SK-N-SH (cell line): ENCODE measurements around the gene TMCC2. TPM values are rescaled to one million over a fixed set of nuclear protein-coding genes. Genes with fewer than 3 reads are reported as not detected.

Experiments used
- CTCF ChIA-PET: fragments of 300-600, 350-600 bp; formaldehyde crosslinking; extraction: SDS; loops from one replicate; lab custom pipeline; 2021; lab: Yijun Ruan, JAX
- POLR2A ChIA-PET: fragments of 350-600 bp; sonication (Branson Sonifier 250); formaldehyde crosslinking; extraction: SDS; loops from one replicate; lab custom pipeline; 2020; ENCODE audit warnings: antibody characterized with exemption, inconsistent platforms; lab: Yijun Ruan, JAX
- DNase-seq: peaks from one replicate; pipeline ENCODE4 v3.0.0; 2012
- H2AFZ ChIP-seq: fragments of 200-600 bp; sonication (generic); 2 replicates; pipeline ENCODE4 v1.8.1; 2016; ENCODE audit warnings: antibody characterized with exemption, mild to moderate bottlenecking, low read depth
- H3F3A ChIP-seq: fragments of 200-600 bp; sonication (generic); replicated peaks from 2 replicates; pipeline ENCODE3; 2016; ENCODE audit warnings: antibody characterized with exemption, mild to moderate bottlenecking; ENCODE audit not compliant: insufficient read depth
- H3K27ac ChIP-seq, 2 experiments: fragments of 200-500 bp in 1 of 2; fragments of 200-600 bp in 1 of 2; sonication (Bioruptor generic) in 1 of 2; sonication (generic), shearing (Covaris generic) in 1 of 2; 2 replicates each; pipeline versions ENCODE4 v1.5.1 to v1.6.1; 2014 to 2016; ENCODE audit warnings: low read depth in 2 of 2, inconsistent platforms in 1 of 2, low read length in 1 of 2, mild to moderate bottlenecking in 1 of 2, mixed read lengths in 1 of 2
- H3K27me3 ChIP-seq: fragments of 200-600 bp; sonication (generic), shearing (Covaris generic); 2 replicates; pipeline ENCODE4 v1.6.1; 2016; ENCODE audit warnings: mixed run types; ENCODE audit not compliant: insufficient read depth
- H3K36me3 ChIP-seq, 2 experiments: fragments of 200-500 bp in 1 of 2; fragments of 200-600 bp in 1 of 2; sonication (Bioruptor generic) in 1 of 2; sonication (generic) in 1 of 2; replicated peaks in 1 of 2; 2 replicates each; pipeline versions ENCODE3 to v1.5.1; 2014 to 2016; ENCODE audit warnings: low read length in 1 of 2, mild to moderate bottlenecking in 1 of 2; ENCODE audit not compliant: insufficient read depth in 2 of 2, control insufficient read depth in 1 of 2
- H3K4me1 ChIP-seq, 2 experiments: fragments of 200-500 bp in 1 of 2; fragments of 200-600 bp in 1 of 2; sonication (Bioruptor generic) in 1 of 2; sonication (generic), shearing (Covaris generic) in 1 of 2; 2 replicates each; pipeline versions ENCODE4 v1.5.1 to v1.6.1; 2014 to 2016; ENCODE audit warnings: low read depth in 1 of 2, low read length in 1 of 2, mixed run types in 1 of 2; ENCODE audit not compliant: insufficient read depth in 2 of 2, control insufficient read depth in 1 of 2
- H3K4me2 ChIP-seq: fragments of 200-600 bp; sonication (generic), shearing (Covaris generic); 2 replicates; pipeline ENCODE4 v1.6.1; 2017; ENCODE audit warnings: mixed run types
- H3K4me3 ChIP-seq, 2 experiments: fragments of 200-500 bp in 1 of 2; fragments of 200-600 bp in 1 of 2; sonication (Bioruptor generic) in 1 of 2; sonication (generic), shearing (Covaris generic) in 1 of 2; 2 replicates each; pipeline versions ENCODE4 v1.5.1 to v1.8.1; 2014 to 2016; ENCODE audit warnings: low read depth in 2 of 2, inconsistent platforms in 1 of 2, low read length in 1 of 2, mild to moderate bottlenecking in 1 of 2, mixed read lengths in 1 of 2, moderate library complexity in 1 of 2
- H3K79me2 ChIP-seq: fragments of 200-600 bp; sonication (generic); 2 replicates; pipeline ENCODE4 v1.8.1; 2017; ENCODE audit warnings: mild to moderate bottlenecking; ENCODE audit not compliant: insufficient read depth
- H3K9ac ChIP-seq: fragments of 200-600 bp; sonication (generic); 2 replicates; pipeline ENCODE4 v1.6.1; 2017; ENCODE audit warnings: mixed run types
- H3K9me2 ChIP-seq: fragments of 200-600 bp; sonication (generic); 2 replicates; pipeline ENCODE4 v1.6.1; 2017; ENCODE audit warnings: mixed run types
- H3K9me3 ChIP-seq: fragments of 200-600 bp; sonication (generic); 2 replicates; pipeline ENCODE4 v1.6.1; 2017; ENCODE audit warnings: mixed run types, mild to moderate bottlenecking, moderate library complexity
- H4K20me1 ChIP-seq: fragments of 200-600 bp; sonication (generic); 2 replicates; pipeline ENCODE4 v1.6.1; 2017; ENCODE audit warnings: mild to moderate bottlenecking, mixed run types; ENCODE audit not compliant: insufficient read depth
- EP300 ChIP-seq, 2 experiments: IDR thresholded peaks; 2 replicates each; pipeline versions ENCODE4 v1.4.0 to v1.6.1; 2012; ENCODE audit warnings: borderline replicate concordance in 1 of 2, low read depth in 1 of 2, low read length in 1 of 2
- GATA2 ChIP-seq: sonication (generic); formaldehyde crosslinking; IDR thresholded peaks from 2 replicates; pipeline ENCODE4 v1.5.0; 2020; ENCODE audit warnings: mild to moderate bottlenecking, missing genetic modification reagents
- IRF3 ChIP-seq: fragments of 150-350 bp; IDR thresholded peaks from 2 replicates; pipeline ENCODE4 v1.6.1; 2016; ENCODE audit warnings: mild to moderate bottlenecking, low read depth, low read length
- MAX ChIP-seq: IDR thresholded peaks from 2 replicates; pipeline ENCODE4 v1.4.0; 2012; ENCODE audit warnings: low read depth
- MEF2A ChIP-seq: IDR thresholded peaks from 2 replicates; pipeline ENCODE4 v1.4.0; 2012; ENCODE audit warnings: low read depth, borderline replicate concordance
- MXI1 ChIP-seq: IDR thresholded peaks from 2 replicates; pipeline ENCODE4 v1.6.1; 2012; ENCODE audit warnings: mild to moderate bottlenecking, low read depth, low read length, improper control_type of control experiment
- NFIC ChIP-seq: IDR thresholded peaks from 2 replicates; pipeline ENCODE4 v1.4.0; 2012; ENCODE audit warnings: borderline replicate concordance
- NRF1 ChIP-seq: IDR thresholded peaks from 2 replicates; pipeline ENCODE4 v1.6.1; 2012; ENCODE audit warnings: low read depth, mild to moderate bottlenecking, low read length
- PBX3 ChIP-seq: IDR thresholded peaks from 2 replicates; pipeline ENCODE4; 2012
- POLR2AphosphoS5 ChIP-seq: IDR thresholded peaks from 2 replicates; pipeline ENCODE4 v1.6.1; 2012; ENCODE audit warnings: low read depth, low read length
- RAD21 ChIP-seq: IDR thresholded peaks from 2 replicates; pipeline ENCODE4 v1.6.1; 2012; ENCODE audit warnings: mild to moderate bottlenecking, low read length
- RCOR1 ChIP-seq: fragments of 150-350 bp; IDR thresholded peaks from 2 replicates; pipeline ENCODE4 v1.6.1; 2017; ENCODE audit warnings: antibody characterized with exemption, low read length
- ZBTB33 ChIP-seq: IDR thresholded peaks from 2 replicates; pipeline ENCODE4 v1.4.0; 2012; ENCODE audit warnings: low read depth, borderline replicate concordance
- WGBS: methylation state at CpG from one replicate; pipeline ENCODE4 v1.1.6; 2017; ENCODE audit warnings: low lambda C conversion rate; 5-methylcytosine and 5-hydroxymethylcytosine counted together
- polyA plus RNA-seq, 3 experiments: library from polyadenylated mRNA; depleted of rRNA; stranded (reverse); fragments of >200 nt; gene quantifications; 2 replicates each; pipeline ENCODE4 v1.2.3, GENCODE V29; 2012

Gene TMCC2
- polyA plus RNA-seq, 1 of the 3 experiments (the other 2 are of a cell fraction): 6.0 TPM

- TF ChIP-seq RCOR1 (no peak), GATA2 (CRISPR knock-in tag) (no peak), EP300 (IDR thresholded peaks at IDR 0.05; ENCODE audit: borderline replicate concordance in 1 of 2, low read depth in 1 of 2, low read length in 1 of 2) (no peak), NFIC (0 out of 2 replicates have a peak, but pooled peaks have one; percentile 17)
- Histone ChIP-seq H3K4me3 (no peak overlapping the region), H3K9me3 (no peaks in the 10 kb centered on the region), H3K36me3 (no peaks in the 10 kb centered on the region), H3K27ac (no peak overlapping the region), H3K9me2 (no peaks in the 10 kb centered on the region), H3K9ac (no peak overlapping the region), H4K20me1 (no peaks in the 10 kb centered on the region), H3F3A (peaks cover 11% of the 10 kb centered on the region), H3K4me2 (no peak overlapping the region), H2AFZ (no peak overlapping the region), H3K27me3 (no peaks in the 10 kb centered on the region), H3K79me2 (no peaks in the 10 kb centered on the region), H3K4me1 (peaks cover 14 to 29% of the 10 kb centered on the region in 2 experiments; a peak in 3 of 4 replicates)
- no peak for DNase-seq
- ChIA-PET POLR2A (no interaction called here), CTCF (interaction anchor here (0.6 to 38.3 kb wide), 3 partner anchors 9 to 67 kb away, joined by 3 to 1368 read pairs (median 189); partner anchors contain the start of gene NUAK2)
- WGBS: 74% methylated on average over 2 of the region's 2 CpGs
Measured at GRCh38 chr1:205263580-205264190, 35.9 kb downstream of the TMCC2 start.

GRCh38 chr1:205266611-205267305 lies 39.0 kb downstream of the TMCC2 start:
- H4K20me1 ChIP-seq: no peaks in the 10 kb centered on the region
- POLR2A ChIA-PET: no interaction called here
- H3K9me2 ChIP-seq: no peaks in the 10 kb centered on the region
- H3K4me3 ChIP-seq: no peak overlapping the region
- 92% methylated on average over 10 of the region's 10 CpGs for WGBS
- no peak overlapping the region for H3K9ac ChIP-seq
- no peak overlapping the region for H3K4me2 ChIP-seq
- H3F3A ChIP-seq: peaks cover 8% of the 10 kb centered on the region
- H3K27me3 ChIP-seq: no peaks in the 10 kb centered on the region
- CTCF ChIA-PET: interaction anchor here (2.2 to 38.3 kb wide), 2 partner anchors 10 to 48 kb away, joined by 25 to 1368 read pairs; partner anchors contain the start of gene NUAK2
- H2AFZ ChIP-seq: no peak overlapping the region
- TF ChIP-seq IRF3: no peak
- no peak for TF ChIP-seq POLR2AphosphoS5
- no peak for TF ChIP-seq MEF2A
- TF ChIP-seq RCOR1: no peak
- TF ChIP-seq MXI1: no peak
- TF ChIP-seq RAD21: no peak
- no peak for TF ChIP-seq ZBTB33
- no peak for TF ChIP-seq PBX3
- TF ChIP-seq MAX: no peak
- TF ChIP-seq NRF1: no peak
- TF ChIP-seq GATA2 (CRISPR knock-in tag): no peak
- H3K4me1 ChIP-seq: peaks cover 6 to 20% of the 10 kb centered on the region in 2 experiments; a peak in 3 of 4 replicates
- no peaks in the 10 kb centered on the region for H3K9me3 ChIP-seq
- no peaks in the 10 kb centered on the region for H3K36me3 ChIP-seq
- no peak overlapping the region for H3K27ac ChIP-seq
- H3K79me2 ChIP-seq: no peaks in the 10 kb centered on the region
- DNase-seq: no peak
